CD4-positive, alpha-beta T cell (primary cell): ENCODE measurements around the gene PTGR1. TPM values are rescaled to one million over a fixed set of nuclear protein-coding genes. Genes with fewer than 3 reads are reported as not detected.

Experiments used
- ATAC-seq: fragments of 200-7000 bp; cut with Tn5 transposase; one replicate; pipeline ENCODE4 v1.10.0; 2022; ENCODE audit warnings: mild to moderate bottlenecking; ENCODE audit not compliant: poor library complexity
- CTCF ChIA-PET: fragments of 350-600 bp; sonication (Branson Sonifier 250); formaldehyde crosslinking; loops from one replicate; lab custom pipeline; 2021; ENCODE audit warnings: antibody characterized with exemption, inconsistent platforms; lab: Charles Lee
- POLR2A ChIA-PET: fragments of 350-600 bp; sonication (Branson Sonifier 250); formaldehyde crosslinking; loops from one replicate; lab custom pipeline; 2021; ENCODE audit warnings: antibody characterized with exemption, inconsistent platforms; lab: Charles Lee
- DNase-seq, 14 experiments: peaks; one replicate each; pipeline ENCODE4 v3.0.0-alpha.2; 2013 to 2020; ENCODE audit warnings: mixed read lengths in 2 of 14
- H3K27ac ChIP-seq, 2 donors: one replicate each; pipeline versions ENCODE4 v1.5.1 to v1.7.0; 2013; ENCODE audit warnings: low read length in 2 of 2, low read depth in 1 of 2, mild to moderate bottlenecking in 1 of 2
- H3K27me3 ChIP-seq, 2 experiments: 1 replicate in 1 of 2; 2 replicates in 1 of 2; pipeline versions ENCODE4 v1.6.1 to v1.7.0; 2013; ENCODE audit warnings: low read length in 2 of 2, control low read depth in 1 of 2, mild to moderate bottlenecking in 1 of 2, moderate library complexity in 1 of 2; ENCODE audit not compliant: insufficient read depth in 2 of 2, control insufficient read depth in 1 of 2
- H3K36me3 ChIP-seq: one replicate; pipeline ENCODE4 v1.6.1; 2013; ENCODE audit warnings: low read length, control low read depth; ENCODE audit not compliant: insufficient read depth
- H3K4me1 ChIP-seq: one replicate; pipeline ENCODE4 v1.6.1; 2013; ENCODE audit warnings: low read length, control low read depth; ENCODE audit not compliant: insufficient read depth
- H3K4me3 ChIP-seq: one replicate; pipeline ENCODE4 v1.5.1; 2013; ENCODE audit warnings: mild to moderate bottlenecking, low read length, moderate library complexity
- H3K9me3 ChIP-seq, 2 experiments: 1 replicate in 1 of 2; 2 replicates in 1 of 2; pipeline versions ENCODE4 v1.6.1 to v1.7.0; 2013; ENCODE audit warnings: low read length in 2 of 2, mild to moderate bottlenecking in 2 of 2, control low read depth in 1 of 2, moderate library complexity in 1 of 2; ENCODE audit not compliant: control insufficient read depth in 1 of 2, insufficient read depth in 1 of 2
- H3K27ac Mint-ChIP-seq: one replicate; pipeline ENCODE4 v1.8.0; 2020; ENCODE audit warnings: mixed read lengths
- H3K27me3 Mint-ChIP-seq: one replicate; pipeline ENCODE4 v1.8.0; 2021; ENCODE audit warnings: mixed read lengths
- H3K36me3 Mint-ChIP-seq: one replicate; pipeline ENCODE4 v1.8.0; 2021; ENCODE audit warnings: low read depth, mixed read lengths
- H3K4me1 Mint-ChIP-seq: one replicate; pipeline ENCODE4 v1.8.0; 2021; ENCODE audit warnings: low read depth, mixed read lengths
- H3K4me3 Mint-ChIP-seq: one replicate; pipeline ENCODE4 v1.8.0; 2020; ENCODE audit warnings: mild to moderate bottlenecking, mixed read lengths
- H3K9me3 Mint-ChIP-seq: one replicate; pipeline ENCODE4 v1.8.0; 2020; ENCODE audit warnings: mixed read lengths
- intact Hi-C, 2 experiments: fragments of 100-400 bp; cut with DNase I in 1 of 2; cut with micrococcal nuclease in 1 of 2; formaldehyde crosslinking; loops; one replicate each; pipeline versions ENCODE4 v1.15.1 to v1.9.0; 2023 to 2025; cut with DNase I, micrococcal nuclease
- total RNA-seq, 174 experiments: library from RNA in 2 of 174; stranded (reverse) in 2 of 174; gene quantifications; one replicate each; pipeline ENCODE4 v1.2.3 and lab custom pipeline; 2021 to 2026
- TF ChIP-seq, protein P1 (sequence below): fragments of 200-600 bp; IDR thresholded peaks from one replicate; pipeline ENCODE4 v1.8.0; 2022; ENCODE audit warnings: antibody characterized with exemption, mild to moderate bottlenecking

Gene PTGR1
- total RNA-seq, 2 experiments from 2014 or later = 0.36 TPM; not detected in 1

DNA sequence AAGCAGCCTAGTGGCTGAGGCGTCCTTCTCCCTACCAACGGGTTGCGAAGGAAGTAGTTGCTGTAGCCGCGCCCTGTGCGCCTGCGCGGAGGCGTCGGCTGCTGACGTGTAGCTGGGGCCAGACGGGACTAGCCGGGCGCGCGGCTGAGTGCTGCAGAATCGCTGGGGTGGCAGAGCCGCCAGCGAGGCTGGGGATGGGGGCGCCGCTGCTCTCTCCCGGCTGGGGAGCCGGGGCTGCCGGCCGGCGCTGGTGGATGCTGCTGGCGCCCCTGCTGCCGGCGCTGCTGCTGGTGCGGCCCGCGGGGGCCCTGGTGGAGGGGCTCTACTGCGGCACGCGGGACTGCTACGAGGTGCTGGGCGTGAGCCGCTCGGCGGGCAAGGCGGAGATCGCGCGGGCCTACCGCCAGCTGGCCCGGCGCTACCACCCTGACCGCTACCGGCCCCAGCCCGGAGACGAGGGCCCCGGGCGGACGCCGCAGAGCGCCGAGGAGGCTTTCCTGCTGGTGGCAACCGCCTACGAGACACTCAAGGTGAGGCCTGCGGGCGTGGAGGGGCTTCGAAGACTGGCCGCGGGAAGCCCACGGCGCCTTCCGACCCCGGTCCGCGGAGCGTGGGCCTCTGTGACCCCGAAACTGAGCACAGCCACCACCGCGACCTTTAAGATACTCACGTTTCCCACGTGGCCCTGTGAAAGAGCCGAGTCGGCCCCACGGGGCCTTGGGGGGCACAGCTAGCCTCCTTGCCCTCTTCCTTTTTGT, 31.9 kb upstream of the PTGR1 start, which contains the start of gene DNAJC25:
Gene DNAJC25, plus strand, starts transcription at position 121 of the 758 bp plus-strand sequence. Its CDS starts 74 bp downstream, at position 195.
- Histone ChIP-seq H3K27ac (peak within 1 kb of the TSS; percentile 3 to 75), H3K36me3 (no peaks in the 10 kb centered on the region), H3K4me3 (peak within 1 kb of the TSS; percentile 74), H3K4me1 (peaks cover 18% of the 10 kb centered on the region), H3K9me3 (no peaks in the 10 kb centered on the region), H3K27me3 (no peaks in the 10 kb centered on the region)
- Mint-ChIP-seq H3K27ac (peak within 1 kb of the TSS; percentile 90), H3K27me3 (no peaks in the 10 kb centered on the region), H3K4me3 (peak within 1 kb of the TSS; percentile 99), H3K36me3 (peaks cover 12% of the 10 kb centered on the region), H3K9me3 (no peaks in the 10 kb centered on the region), H3K4me1 (peaks cover 58% of the 10 kb centered on the region)
- DNase-seq (peak; percentile 91 to 100 (median 96)), ATAC-seq (peak; percentile 92)
- POLR2A ChIA-PET = interaction anchor here (0.7 to 1.8 kb wide), 21 partner anchors 14 to 1779 kb away, joined by 3 to 47 read pairs (median 4); partner anchors contain the start of genes C9orf43, ECPAS, GNG10 and HSDL2
- TF ChIP-seq, protein P1, sequence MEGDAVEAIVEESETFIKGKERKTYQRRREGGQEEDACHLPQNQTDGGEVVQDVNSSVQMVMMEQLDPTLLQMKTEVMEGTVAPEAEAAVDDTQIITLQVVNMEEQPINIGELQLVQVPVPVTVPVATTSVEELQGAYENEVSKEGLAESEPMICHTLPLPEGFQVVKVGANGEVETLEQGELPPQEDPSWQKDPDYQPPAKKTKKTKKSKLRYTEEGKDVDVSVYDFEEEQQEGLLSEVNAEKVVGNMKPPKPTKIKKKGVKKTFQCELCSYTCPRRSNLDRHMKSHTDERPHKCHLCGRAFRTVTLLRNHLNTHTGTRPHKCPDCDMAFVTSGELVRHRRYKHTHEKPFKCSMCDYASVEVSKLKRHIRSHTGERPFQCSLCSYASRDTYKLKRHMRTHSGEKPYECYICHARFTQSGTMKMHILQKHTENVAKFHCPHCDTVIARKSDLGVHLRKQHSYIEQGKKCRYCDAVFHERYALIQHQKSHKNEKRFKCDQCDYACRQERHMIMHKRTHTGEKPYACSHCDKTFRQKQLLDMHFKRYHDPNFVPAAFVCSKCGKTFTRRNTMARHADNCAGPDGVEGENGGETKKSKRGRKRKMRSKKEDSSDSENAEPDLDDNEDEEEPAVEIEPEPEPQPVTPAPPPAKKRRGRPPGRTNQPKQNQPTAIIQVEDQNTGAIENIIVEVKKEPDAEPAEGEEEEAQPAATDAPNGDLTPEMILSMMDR = no peak
- CTCF ChIA-PET = interaction anchor here (0.6 to 1.2 kb wide), 2 partner anchors 33 to 40 kb away, joined by 3 read pairs; no protein-coding TSS in a partner anchor
- intact Hi-C loops = loop anchor here in 1 of 2 experiments (2.0 to 10.0 kb wide), 10 partner anchors 107 to 1646 kb away; partner anchors contain the start of genes CDC26, ECPAS, FKBP15 and INIP

DNA sequence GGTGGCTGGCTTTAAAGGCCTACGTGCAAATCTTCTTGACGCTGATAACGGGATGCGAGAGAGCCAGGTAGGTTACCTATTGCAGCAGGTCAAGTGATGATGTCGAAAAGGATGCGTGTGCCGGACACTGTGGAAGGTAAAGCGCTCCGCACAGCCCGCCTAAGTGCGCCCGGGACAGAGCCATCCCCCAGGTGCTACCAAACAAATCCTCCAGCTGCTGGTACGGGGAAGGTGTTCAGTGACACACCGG, 31.4 kb upstream of the PTGR1 start:
- Mint-ChIP-seq H3K9me3 (no peaks in the 10 kb centered on the region), H3K36me3 (peaks cover 12% of the 10 kb centered on the region), H3K4me3 (peak overlapping the region; percentile 99), H3K4me1 (peaks cover 54% of the 10 kb centered on the region), H3K27me3 (no peaks in the 10 kb centered on the region), H3K27ac (peak overlapping the region; percentile 86)
- DNase-seq = no peak
- POLR2A ChIA-PET = interaction anchor here (0.7 to 1.8 kb wide), 20 partner anchors 14 to 1779 kb away, joined by 3 to 47 read pairs (median 4); partner anchors contain the start of genes C9orf43, ECPAS, GNG10 and HSDL2
- intact Hi-C loops = loop anchor here in 1 of 2 experiments (2.0 to 10.0 kb wide), 10 partner anchors 106 to 1646 kb away; partner anchors contain the start of genes CDC26, ECPAS, FKBP15 and INIP
- CTCF ChIA-PET = no interaction called here
- TF ChIP-seq, protein P1 = no peak
- no peak for ATAC-seq
- Histone ChIP-seq H3K4me1 (peaks cover 18% of the 10 kb centered on the region), H3K36me3 (no peaks in the 10 kb centered on the region), H3K27me3 (no peaks in the 10 kb centered on the region), H3K4me3 (peak overlapping the region; percentile 74), H3K9me3 (no peaks in the 10 kb centered on the region), H3K27ac (peak overlapping the region; percentile 3 to 51)

GRCh38 chr9:111630182-111630963, 30.9 kb upstream of the PTGR1 start:
- H3K4me1 ChIP-seq = peaks cover 18% of the 10 kb centered on the region
- ATAC-seq (peak; percentile 49), DNase-seq (peak in 1 of 14 experiments; percentile 31)
- Mint-ChIP-seq H3K36me3 (peaks cover 12% of the 10 kb centered on the region), H3K4me3 (peak overlapping the region; percentile 99), H3K27ac (peak overlapping the region; percentile 86), H3K27me3 (no peaks in the 10 kb centered on the region), H3K4me1 (peaks cover 49% of the 10 kb centered on the region), H3K9me3 (no peaks in the 10 kb centered on the region)
- H3K27ac ChIP-seq = peak overlapping the region; percentile 3 to 51
- ChIA-PET POLR2A (interaction anchor here (0.7 to 1.8 kb wide), 20 partner anchors 15 to 1780 kb away, joined by 3 to 47 read pairs (median 4); partner anchors contain the start of genes C9orf43, ECPAS, GNG10 and HSDL2), CTCF (no interaction called here)
- H3K36me3 ChIP-seq = no peaks in the 10 kb centered on the region
- intact Hi-C loops = loop anchor here in 1 of 2 experiments (2.0 to 10.0 kb wide), 10 partner anchors 106 to 1647 kb away; partner anchors contain the start of genes CDC26, ECPAS, FKBP15 and INIP
- no peaks in the 10 kb centered on the region for H3K9me3 ChIP-seq
- TF ChIP-seq, protein P1 = no peak
- H3K4me3 ChIP-seq = peak overlapping the region; percentile 74
- no peaks in the 10 kb centered on the region for H3K27me3 ChIP-seq
